Stomach (tissue), 9 donors: ENCODE data around the gene RBSN. TPM values are rescaled to one million over a fixed set of nuclear protein-coding genes. Genes with fewer than 3 reads are reported as not detected.
A peak's percentile ranks its signal among the peaks of the same experiment; 100 is the strongest.

Source experiments
- DNase-seq, 2 donors: peaks; one replicate each; pipeline versions ENCODE4 v3.0.0 to v3.0.0-alpha.2; 2013 to 2019
- H3K27ac ChIP-seq, 5 donors: fragments of 200-600 bp in 4 of 5; sonication (generic) in 4 of 5; one replicate each; pipeline ENCODE4 v1.5.1; 2013 to 2019; ENCODE audit warnings: mild to moderate bottlenecking in 1 of 5, moderate library complexity in 1 of 5
- H3K27me3 ChIP-seq, 3 donors: fragments of 200-600 bp; sonication (generic); one replicate each; pipeline ENCODE4 v1.5.1; 2017 to 2019; ENCODE audit warnings: mixed run types in 1 of 3
- H3K36me3 ChIP-seq, 4 donors: fragments of 200-600 bp; sonication (generic); 1 replicate in 3 of 4; 2 replicates in 1 of 4; pipeline ENCODE4 v1.5.1; 2016 to 2019
- H3K4me1 ChIP-seq, 4 donors: fragments of 200-600 bp; sonication (generic); one replicate each; pipeline ENCODE4 v1.5.1; 2016 to 2019
- H3K4me3 ChIP-seq, 4 donors: fragments of 200-600 bp; sonication (generic) in 3 of 4; one replicate each; pipeline ENCODE4 v1.5.1; 2016 to 2019; ENCODE audit warnings: mild to moderate bottlenecking in 1 of 4
- H3K9me3 ChIP-seq, 4 donors: fragments of 200-600 bp; sonication (generic); one replicate each; pipeline ENCODE4 v1.5.1; 2016 to 2019
- CTCF ChIP-seq, 7 experiments: fragments of 450-650 bp in 4 of 7; fragments of 200-600 bp in 3 of 7; sonication (generic) in 3 of 7; IDR thresholded peaks; one replicate each; pipeline ENCODE4 v1.5.1; 2016 to 2019; ENCODE audit warnings: antibody characterized with exemption in 7 of 7, control low read depth in 2 of 7, mild to moderate bottlenecking in 1 of 7
- EP300 ChIP-seq: sonication (generic); formaldehyde crosslinking; IDR thresholded peaks from one replicate; pipeline ENCODE4 v1.6.1; 2017; ENCODE audit warnings: antibody characterized with exemption
- POLR2A ChIP-seq, 4 donors: fragments of 450-650 bp; IDR thresholded peaks; one replicate each; pipeline ENCODE4 v1.6.1; 2016; ENCODE audit warnings: antibody characterized with exemption in 4 of 4, control low read depth in 2 of 4, mild to moderate bottlenecking in 1 of 4, moderate library complexity in 1 of 4
- POLR2AphosphoS5 ChIP-seq, 3 donors: sonication (generic); formaldehyde crosslinking; IDR thresholded peaks; one replicate each; pipeline ENCODE4 v1.6.1; 2016; ENCODE audit warnings: antibody characterized with exemption in 3 of 3
- WGBS, 5 donors: extraction: QIAGEN DNeasy Blood & Tissue Kit in 3 of 5; methylation state at CpG; one replicate each; pipeline versions ENCODE4 v1.1.5 to v1.1.7; 2013 to 2018; 5-methylcytosine and 5-hydroxymethylcytosine counted together
- intact Hi-C: fragments of 100-400 bp; cut with DNase I; formaldehyde crosslinking; loops from one replicate; pipeline ENCODE4 v1.15.1; 2023; ENCODE audit warnings: low total_unique reads
- polyA plus RNA-seq, 3 donors: library from polyadenylated mRNA; stranded (reverse); fragments of 200-250 nt; gene quantifications; one replicate each; pipeline ENCODE4 v1.2.3, GENCODE V29; 2013
- total RNA-seq, 5 donors: library from RNA; depleted of rRNA; stranded (reverse); fragments of >200 nt; gene quantifications; one replicate each; pipeline versions ENCODE4 v1.1.0 to v1.2.3, GENCODE V29; 2014 to 2016
- donor health status: healthy with polysubstance abuse.
- donor health status: Bipolar disorder and iron deficiency.
- donor health status: healthy.

Gene RBSN
- total and polyA plus RNA-seq, 8 donors: 4.3 to 127 (median 15.8) TPM

- H3K4me1 ChIP-seq: peaks cover 14 to 23% (median 20%) of the 10 kb centered on the region in 4 donors
- TF ChIP-seq POLR2A (IDR thresholded peaks at IDR 0.05): no peak
- no peak for TF ChIP-seq CTCF (IDR thresholded peaks at IDR 0.05)
- TF ChIP-seq EP300: no peak
- no peak for TF ChIP-seq POLR2AphosphoS5 (IDR thresholded peaks at IDR 0.05)
- no peaks in the 10 kb centered on the region for H3K27me3 ChIP-seq
- 0 to 2% (median 1%) methylated on average over 24 to 25 of the region's 25 CpGs for WGBS, 5 donors
- intact Hi-C loops: no loop called here
- H3K4me3 ChIP-seq: peak overlapping the region; percentile 89 to 97 (median 92)
- H3K36me3 ChIP-seq: peaks cover 0 to 4% (median 2%) of the 10 kb centered on the region in 4 donors
- DNase-seq: peak in 1 of 2 donors; percentile 44
- no peaks in the 10 kb centered on the region for H3K9me3 ChIP-seq
- peak overlapping the region; percentile 84 to 93 (median 89) for H3K27ac ChIP-seq
Observed at GRCh38 chr3:15064299-15064834, 34.6 kb downstream of the RBSN start.

- 72 to 86% (median 78%) methylated on average over 9 to 13 of the region's 13 CpGs for WGBS, 5 donors
- DNase-seq: peak in 1 of 2 donors; percentile 18
- TF ChIP-seq CTCF (IDR thresholded peaks at IDR 0.05) (no peak), POLR2AphosphoS5 (IDR thresholded peaks at IDR 0.05) (no peak), EP300 (no peak), POLR2A (IDR thresholded peaks at IDR 0.05) (no peak)
- peak overlapping the region; percentile 89 to 97 (median 92) for H3K4me3 ChIP-seq
- H3K36me3 ChIP-seq: peaks cover 2 to 10% (median 8%) of the 10 kb centered on the region in 4 donors
- H3K27ac ChIP-seq: peak overlapping the region in 3 of 5 donors; percentile 85 to 93 (median 89)
- H3K4me1 ChIP-seq: peaks cover 14 to 23% (median 20%) of the 10 kb centered on the region in 4 donors
- no peaks in the 10 kb centered on the region for H3K27me3 ChIP-seq
- intact Hi-C loops: no loop called here
- H3K9me3 ChIP-seq: no peaks in the 10 kb centered on the region
Observed at GRCh38 chr3:15063656-15064286, 35.2 kb downstream of the RBSN start.

- Histone ChIP-seq H3K9me3 (no peaks in the 10 kb centered on the region), H3K27ac (no peak overlapping the region), H3K36me3 (peaks cover 8 to 15% (median 13%) of the 10 kb centered on the region in 4 donors), H3K4me3 (peak overlapping the region in 2 of 4 donors; percentile 92 to 97), H3K27me3 (no peaks in the 10 kb centered on the region), H3K4me1 (peaks cover 14 to 23% (median 20%) of the 10 kb centered on the region in 4 donors)
- TF ChIP-seq CTCF (IDR thresholded peaks at IDR 0.05) (no peak), POLR2A (IDR thresholded peaks at IDR 0.05) (no peak)
- WGBS, 5 donors: 52 to 81% (median 60%) methylated on average over 4 of the region's 4 CpGs
- intact Hi-C loops: no loop called here
- DNase-seq: no peak
Observed at GRCh38 chr3:15063238-15063637, 35.7 kb downstream of the RBSN start.

- intact Hi-C loops: no loop called here
- Histone ChIP-seq H3K36me3 (peaks cover 9 to 37% (median 36%) of the 10 kb centered on the region in 4 donors), H3K27ac (no peak overlapping the region), H3K9me3 (no peaks in the 10 kb centered on the region), H3K27me3 (no peaks in the 10 kb centered on the region), H3K4me1 (peaks cover 14 to 20% (median 18%) of the 10 kb centered on the region in 4 donors), H3K4me3 (no peak overlapping the region)
- no peak for DNase-seq
- TF ChIP-seq POLR2A (IDR thresholded peaks at IDR 0.05) (no peak), CTCF (IDR thresholded peaks at IDR 0.05) (no peak), EP300 (no peak), POLR2AphosphoS5 (IDR thresholded peaks at IDR 0.05) (no peak)
- WGBS, 5 donors: 92 to 95% (median 94%) methylated on average over 3 of the region's 3 CpGs
Observed at GRCh38 chr3:15060029-15060428, 38.9 kb downstream of the RBSN start.
